ENCODE results near the gene KL. TPM values are rescaled to one million over a fixed set of nuclear protein-coding genes. Genes with fewer than 3 reads are reported as not detected.

The KL gene
- total and polyA plus RNA-seq, 2 donors (not counting 1 experiment from before 2014, with no cell fraction given): 0.07 TPM; not detected in 1

- no CpG with 5 or more reads among the region's 3 CpGs for WGBS (ENCODE audit: insufficient coverage)
- peaks cover 0 to 8% (median 0%) of the 10 kb centered on the region in 3 donors for H3K9me3 ChIP-seq (ENCODE audit: control extremely low read depth in 1 of 3, control insufficient read depth in 2 of 3, insufficient read depth in 1 of 3, low read length in 2 of 3)
- ChIA-PET CTCF (no interaction called here), POLR2A (no interaction called here)
- no peak for TF ChIP-seq CTCF (IDR thresholded peaks at IDR 0.05)
- TF ChIP-seq EZH2 (IDR thresholded peaks at IDR 0.05; ENCODE audit: borderline replicate concordance, insufficient read depth, low read depth, low read length, poor library complexity, severe bottlenecking): no peak
- no peak overlapping the region for H3K4me2 ChIP-seq (replicated peaks; ENCODE audit: low read depth, low read length, poor library complexity, severe bottlenecking)
- DNase-seq: no peak
- H3K27me3 ChIP-seq (replicated peaks in 1 of 4; ENCODE audit: control extremely low read depth in 1 of 4, control insufficient read depth in 3 of 4, insufficient read depth in 4 of 4, low read length in 3 of 4): no peaks in the 10 kb centered on the region
- H3K4me3 ChIP-seq (ENCODE audit: control extremely low read depth in 1 of 5, extremely low read depth in 1 of 5, insufficient read depth in 1 of 5, low read depth in 2 of 5, low read length in 4 of 5): no peak overlapping the region
- H2AFZ ChIP-seq (ENCODE audit: insufficient read depth, low read depth, low read length, poor library complexity, severe bottlenecking): no peak overlapping the region
- peaks cover 25% of the 10 kb centered on the region for H3K27me3 Mint-ChIP-seq
- H3K79me2 ChIP-seq (ENCODE audit: control insufficient read depth, insufficient read depth, low read length): no peaks in the 10 kb centered on the region
- intact Hi-C loops (cut with micrococcal nuclease): no loop called here
- no peak overlapping the region for H3K27ac ChIP-seq (ENCODE audit: low read length in 2 of 2)
- no peaks in the 10 kb centered on the region for H4K20me1 ChIP-seq (ENCODE audit: control insufficient read depth, insufficient read depth, low read length, poor library complexity, severe bottlenecking)
- ATAC-seq (ENCODE audit: low read depth): no peak
- H3K27ac Mint-ChIP-seq: no peak overlapping the region
- no peaks in the 10 kb centered on the region for H3K4me1 Mint-ChIP-seq
- H3K9ac ChIP-seq (ENCODE audit: low read length): no peak overlapping the region
- H3K4me3 Mint-ChIP-seq: no peak overlapping the region
- no peaks in the 10 kb centered on the region for H3K9me3 Mint-ChIP-seq (ENCODE audit: insufficient read depth)
- no peaks in the 10 kb centered on the region for H3K36me3 ChIP-seq (replicated peaks in 1 of 2; ENCODE audit: control extremely low read depth in 1 of 2, control insufficient read depth in 1 of 2, extremely low read depth in 1 of 2, insufficient read depth in 2 of 2, low read length in 1 of 2)
- H3K4me1 ChIP-seq (ENCODE audit: control insufficient read depth in 2 of 2, insufficient read depth in 2 of 2, low read length in 2 of 2): no peaks in the 10 kb centered on the region
These were observed 33.2 kb upstream of the KL start for GRCh38 chr13:32983058-32983457.

GRCh38 chr13:32984857-32985626 lies 31.2 kb upstream of the KL start:
- peaks cover 0 to 8% (median 0%) of the 10 kb centered on the region in 3 donors for H3K9me3 ChIP-seq (ENCODE audit: control extremely low read depth in 1 of 3, control insufficient read depth in 2 of 3, insufficient read depth in 1 of 3, low read length in 2 of 3)
- H3K79me2 ChIP-seq (ENCODE audit: control insufficient read depth, insufficient read depth, low read length): no peaks in the 10 kb centered on the region
- Mint-ChIP-seq H3K27me3 (peaks cover 25% of the 10 kb centered on the region), H3K9me3 (ENCODE audit: insufficient read depth) (no peaks in the 10 kb centered on the region), H3K4me3 (no peak overlapping the region), H3K4me1 (peaks cover 6% of the 10 kb centered on the region), H3K27ac (no peak overlapping the region)
- no peaks in the 10 kb centered on the region for H3K36me3 ChIP-seq (replicated peaks in 1 of 2; ENCODE audit: control extremely low read depth in 1 of 2, control insufficient read depth in 1 of 2, extremely low read depth in 1 of 2, insufficient read depth in 2 of 2, low read length in 1 of 2)
- H3K4me2 ChIP-seq (replicated peaks; ENCODE audit: low read depth, low read length, poor library complexity, severe bottlenecking): no peak overlapping the region
- TF ChIP-seq EZH2 (IDR thresholded peaks at IDR 0.05; ENCODE audit: borderline replicate concordance, insufficient read depth, low read depth, low read length, poor library complexity, severe bottlenecking) (no peak), CTCF (IDR thresholded peaks at IDR 0.05) (no peak)
- no peak overlapping the region for H3K27ac ChIP-seq (ENCODE audit: low read length in 2 of 2)
- ChIA-PET CTCF (no interaction called here), POLR2A (no interaction called here)
- H2AFZ ChIP-seq (ENCODE audit: insufficient read depth, low read depth, low read length, poor library complexity, severe bottlenecking): no peak overlapping the region
- H3K4me3 ChIP-seq (ENCODE audit: control extremely low read depth in 1 of 5, extremely low read depth in 1 of 5, insufficient read depth in 1 of 5, low read depth in 2 of 5, low read length in 4 of 5): no peak overlapping the region
- intact Hi-C loops (cut with micrococcal nuclease): no loop called here
- no peaks in the 10 kb centered on the region for H4K20me1 ChIP-seq (ENCODE audit: control insufficient read depth, insufficient read depth, low read length, poor library complexity, severe bottlenecking)
- ATAC-seq (ENCODE audit: low read depth): no peak
- WGBS (ENCODE audit: insufficient coverage): 94% methylated on average over 8 of the region's 10 CpGs
- DNase-seq: no peak
- no peak overlapping the region for H3K9ac ChIP-seq (ENCODE audit: low read length)
- no peaks in the 10 kb centered on the region for H3K27me3 ChIP-seq (replicated peaks in 1 of 4; ENCODE audit: control extremely low read depth in 1 of 4, control insufficient read depth in 3 of 4, insufficient read depth in 4 of 4, low read length in 3 of 4)
- H3K4me1 ChIP-seq (ENCODE audit: control insufficient read depth in 2 of 2, insufficient read depth in 2 of 2, low read length in 2 of 2): peaks cover 0 to 7% of the 10 kb centered on the region in 2 donors
